Liver (tissue), 9 donors: ENCODE measurements around the gene PLA2G6. TPM values are rescaled to one million over a fixed set of nuclear protein-coding genes. Genes with fewer than 3 reads are reported as not detected.

ENCODE experiments used
- DNase-seq: peaks from one replicate; pipeline ENCODE4 v3.0.0-alpha.2; 2017; ENCODE audit warnings: low spot score
- H3K27ac ChIP-seq, 2 donors: one replicate each; pipeline ENCODE4 v1.7.0; 2013; ENCODE audit warnings: inconsistent platforms in 2 of 2, low read length in 2 of 2, control low read depth in 1 of 2, low read depth in 1 of 2, mild to moderate bottlenecking in 1 of 2
- H3K27me3 ChIP-seq, 4 donors: one replicate each; pipeline versions ENCODE4 v1.6.1 to v1.7.0; 2013; ENCODE audit warnings: low read length in 3 of 4, inconsistent platforms in 1 of 4, mild to moderate bottlenecking in 1 of 4, moderate library complexity in 1 of 4; ENCODE audit not compliant: control insufficient read depth in 4 of 4, insufficient read depth in 4 of 4
- H3K36me3 ChIP-seq, 4 donors: one replicate each; pipeline versions ENCODE4 v1.6.1 to v1.7.0; 2013; ENCODE audit warnings: low read length in 3 of 4, mild to moderate bottlenecking in 3 of 4, low read depth in 1 of 4, moderate library complexity in 1 of 4; ENCODE audit not compliant: control insufficient read depth in 4 of 4, insufficient read depth in 3 of 4
- H3K4me1 ChIP-seq, 4 donors: one replicate each; pipeline versions ENCODE4 v1.6.1 to v1.7.0; 2013; ENCODE audit warnings: low read length in 3 of 4, mild to moderate bottlenecking in 3 of 4, moderate library complexity in 1 of 4; ENCODE audit not compliant: control insufficient read depth in 4 of 4, insufficient read depth in 4 of 4
- H3K4me3 ChIP-seq, 3 donors: one replicate each; pipeline versions ENCODE4 v1.6.1 to v1.7.0; 2013; ENCODE audit warnings: low read length in 3 of 3, control low read depth in 1 of 3, low read depth in 1 of 3, mild to moderate bottlenecking in 1 of 3
- H3K9ac ChIP-seq, 2 donors: one replicate each; pipeline ENCODE4 v1.7.0; 2013; ENCODE audit warnings: low read length in 2 of 2, mild to moderate bottlenecking in 2 of 2, moderate library complexity in 2 of 2, control low read depth in 1 of 2, low read depth in 1 of 2
- H3K9me3 ChIP-seq, 4 donors: one replicate each; pipeline versions ENCODE4 v1.6.1 to v1.7.0; 2013; ENCODE audit warnings: low read length in 3 of 4; ENCODE audit not compliant: control insufficient read depth in 4 of 4
- EGR1 ChIP-seq, 2 donors: IDR thresholded peaks; 2 replicates each; pipeline ENCODE4 v1.6.1; 2016 to 2018; ENCODE audit warnings: antibody characterized with exemption in 2 of 2, low read depth in 2 of 2
- FOXA1 ChIP-seq: IDR thresholded peaks from 2 replicates; pipeline ENCODE4 v1.6.1; 2016; ENCODE audit warnings: antibody characterized with exemption
- FOXA2 ChIP-seq: IDR thresholded peaks from 2 replicates; pipeline ENCODE4 v1.6.1; 2016; ENCODE audit warnings: antibody characterized with exemption
- HNF4A ChIP-seq, 2 donors: conservative IDR thresholded peaks; 2 replicates each; pipeline ENCODE4 v1.6.1; 2016; ENCODE audit warnings: antibody characterized with exemption in 2 of 2, mild to moderate bottlenecking in 2 of 2
- HNF4G ChIP-seq: IDR thresholded peaks from 2 replicates; pipeline ENCODE4 v1.6.1; 2016; ENCODE audit warnings: antibody characterized with exemption
- JUND ChIP-seq, 2 donors: IDR thresholded peaks; 2 replicates each; pipeline ENCODE4 v1.6.1; 2016; ENCODE audit warnings: antibody characterized with exemption in 2 of 2
- RAD21 ChIP-seq, 2 donors: IDR thresholded peaks; 2 replicates each; pipeline ENCODE4 v1.6.1; 2016; ENCODE audit warnings: antibody characterized with exemption in 2 of 2, mild to moderate bottlenecking in 2 of 2
- REST ChIP-seq: IDR thresholded peaks from 2 replicates; pipeline ENCODE4 v1.6.1; 2016; ENCODE audit warnings: antibody characterized with exemption, mild to moderate bottlenecking
- RXRA ChIP-seq, 2 donors: IDR thresholded peaks; 2 replicates each; pipeline ENCODE4 v1.6.1; 2017 to 2018; ENCODE audit warnings: antibody characterized with exemption in 2 of 2, mild to moderate bottlenecking in 1 of 2
- SP1 ChIP-seq: IDR thresholded peaks from 2 replicates; pipeline ENCODE4 v1.6.1; 2018; ENCODE audit warnings: antibody characterized with exemption, mild to moderate bottlenecking
- YY1 ChIP-seq: IDR thresholded peaks from 2 replicates; pipeline ENCODE4 v1.6.1; 2016; ENCODE audit warnings: antibody characterized with exemption, mild to moderate bottlenecking
- ZBTB33 ChIP-seq: IDR thresholded peaks from 2 replicates; pipeline ENCODE4 v1.6.1; 2016; ENCODE audit warnings: antibody characterized with exemption
- WGBS: extraction: QIAGEN DNeasy Blood & Tissue Kit; methylation state at CpG from one replicate; pipeline ENCODE4 v1.1.7; 2013; 5-methylcytosine and 5-hydroxymethylcytosine counted together
- polyA plus RNA-seq, 2 donors: library from polyadenylated mRNA; stranded (reverse) in 1 of 2; unstranded in 1 of 2; fragments of 200-250 nt in 1 of 2; fragments of >200 nt in 1 of 2; fragmentation: Nextera tagmentation in 1 of 2; extraction: Ambion mirVana in 1 of 2; gene quantifications; one replicate each; pipeline versions ENCODE4 v1.2.1 to v1.2.3, GENCODE V29; 2013 to 2015
- total RNA-seq, 2 donors: library from RNA; depleted of rRNA; stranded (reverse); fragments of >200 nt; gene quantifications; one replicate each; pipeline ENCODE4 v1.2.3, GENCODE V29; 2014
- TF ChIP-seq, protein P1 (sequence below): IDR thresholded peaks from 2 replicates; pipeline ENCODE4 v1.6.1; 2016; ENCODE audit warnings: antibody characterized with exemption
- donor health status: healthy.
- donor health status: healthy.
- donor health status: healthy.
- donor health status: healthy.
- donor health status: healthy.

PLA2G6 gene
- total and polyA plus RNA-seq, 4 donors = 5.7 to 9.0 (median 7.2) TPM

GRCh38 chr22:38192475-38192863 is 10.8 kb upstream of the PLA2G6 start:
- 64% methylated on average over 3 of the region's 3 CpGs for WGBS
- H3K27ac ChIP-seq = no peak overlapping the region

DNA sequence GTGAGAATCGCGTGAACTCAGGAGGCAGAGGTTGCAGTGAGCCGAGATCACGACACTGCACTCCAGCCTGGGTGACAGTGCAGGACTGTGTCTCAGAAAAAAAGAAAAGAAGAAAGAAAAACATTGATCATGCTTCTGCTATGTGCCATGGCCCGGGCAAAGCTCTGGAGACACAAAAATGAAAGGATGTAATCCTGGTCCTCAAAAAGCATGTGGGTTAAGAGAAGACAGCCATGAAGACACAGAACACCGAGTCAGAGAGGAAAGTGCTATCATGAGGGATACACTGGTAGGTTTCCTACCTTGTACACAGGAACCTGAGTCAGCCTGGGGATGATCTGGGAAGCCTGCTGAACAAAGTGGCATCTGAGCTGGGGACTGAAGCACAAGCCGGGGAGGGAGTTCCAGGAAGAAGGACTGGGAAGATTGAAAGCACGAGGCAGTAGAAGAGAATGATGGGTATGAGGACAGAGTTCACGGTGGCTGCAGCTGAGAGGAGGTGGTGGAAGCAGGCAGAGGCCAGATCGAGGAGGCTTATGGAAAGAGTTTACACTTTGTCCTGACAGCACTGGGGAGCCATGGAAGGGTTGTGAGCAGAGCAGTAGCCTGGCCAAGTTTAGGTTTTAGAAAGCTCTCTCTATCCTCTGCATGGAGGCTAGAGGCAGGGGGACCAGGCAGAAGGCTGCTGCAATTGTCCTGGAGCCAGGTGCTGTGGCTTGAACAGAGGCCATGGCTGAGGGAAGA is 10.3 kb upstream of the PLA2G6 start:
- Histone ChIP-seq H3K9me3 (no peaks in the 10 kb centered on the region), H3K27me3 (no peaks in the 10 kb centered on the region), H3K36me3 (no peaks in the 10 kb centered on the region), H3K4me1 (peaks cover 23 to 45% (median 36%) of the 10 kb centered on the region in 4 donors), H3K9ac (no peak overlapping the region), H3K4me3 (no peak overlapping the region), H3K27ac (no peak overlapping the region)
- WGBS = 70% methylated on average over 10 of the region's 10 CpGs
- TF ChIP-seq, protein P1, sequence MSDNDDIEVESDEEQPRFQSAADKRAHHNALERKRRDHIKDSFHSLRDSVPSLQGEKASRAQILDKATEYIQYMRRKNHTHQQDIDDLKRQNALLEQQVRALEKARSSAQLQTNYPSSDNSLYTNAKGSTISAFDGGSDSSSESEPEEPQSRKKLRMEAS = peak; percentile 68
- TF ChIP-seq FOXA1 (no peak), HNF4A (conservative IDR thresholded peaks at IDR 0.05) (peak in 1 of 2 donors; percentile 47), SP1 (peak; percentile 3), YY1 (no peak), RXRA (IDR thresholded peaks at IDR 0.05) (peak in 1 of 2 donors; percentile 33), JUND (IDR thresholded peaks at IDR 0.05) (no peak)
- DNase-seq = no peak

More at GRCh38 chr22:38192475-38192863, 10.8 kb upstream of the PLA2G6 start:
- no peak for DNase-seq
- no peaks in the 10 kb centered on the region for H3K27me3 ChIP-seq
- no peaks in the 10 kb centered on the region for H3K9me3 ChIP-seq
- H3K36me3 ChIP-seq = no peaks in the 10 kb centered on the region
- H3K4me3 ChIP-seq = no peak overlapping the region
- H3K4me1 ChIP-seq = peaks cover 23 to 39% (median 32%) of the 10 kb centered on the region in 4 donors
- no peak overlapping the region for H3K9ac ChIP-seq
- TF ChIP-seq RXRA (IDR thresholded peaks at IDR 0.05) = peak in 1 of 2 donors; percentile 3
- no peak for TF ChIP-seq FOXA2
- peak in 1 of 2 donors; percentile 56 for TF ChIP-seq JUND (IDR thresholded peaks at IDR 0.05)

GRCh38 chr22:38191055-38191454 is 9.4 kb upstream of the PLA2G6 start:
- H3K36me3 ChIP-seq = no peaks in the 10 kb centered on the region
- H3K4me3 ChIP-seq = no peak overlapping the region
- H3K9me3 ChIP-seq = no peaks in the 10 kb centered on the region
- DNase-seq = no peak
- TF ChIP-seq JUND (IDR thresholded peaks at IDR 0.05) (no peak), SP1 (no peak)
- 81% methylated on average over 14 of the region's 14 CpGs for WGBS
- H3K27me3 ChIP-seq = no peaks in the 10 kb centered on the region
- H3K9ac ChIP-seq = no peak overlapping the region
- H3K4me1 ChIP-seq = peaks cover 23 to 49% (median 37%) of the 10 kb centered on the region in 4 donors
- no peak overlapping the region for H3K27ac ChIP-seq

DNA sequence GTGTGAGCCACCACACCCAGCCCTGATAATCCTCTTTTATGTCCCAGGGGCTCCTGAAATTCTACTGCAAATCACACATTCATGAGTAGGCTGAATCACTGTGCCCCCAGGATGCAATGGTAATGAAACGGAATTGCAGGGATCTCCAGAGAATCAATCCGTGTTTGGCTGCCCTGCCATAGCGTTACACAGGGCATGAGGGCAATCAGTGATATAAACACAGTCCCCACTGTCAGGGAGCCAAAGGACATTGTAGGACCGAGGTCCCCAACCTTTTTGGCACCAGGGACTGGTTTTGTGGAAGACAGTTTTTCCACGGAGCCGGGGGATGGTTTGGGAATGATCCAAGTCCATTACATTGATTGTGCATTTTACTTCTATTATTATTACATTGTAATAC is 9.0 kb upstream of the PLA2G6 start:
- Histone ChIP-seq H3K27me3 (no peaks in the 10 kb centered on the region), H3K27ac (peak overlapping the region in 1 of 2 donors; percentile 22), H3K9ac (no peak overlapping the region), H3K4me3 (no peak overlapping the region), H3K36me3 (no peaks in the 10 kb centered on the region), H3K9me3 (no peaks in the 10 kb centered on the region), H3K4me1 (peaks cover 23 to 49% (median 37%) of the 10 kb centered on the region in 4 donors)
- DNase-seq = no peak
- WGBS = 28% methylated on average over 6 of the region's 6 CpGs
- peak; percentile 52 for TF ChIP-seq ZBTB33
- peak; percentile 40 to 60 for TF ChIP-seq RAD21 (IDR thresholded peaks at IDR 0.05)
- peak; percentile 75 for TF ChIP-seq YY1
- TF ChIP-seq FOXA1 = no peak
- TF ChIP-seq FOXA2 = peak; percentile 23
- peak; percentile 30 for TF ChIP-seq REST
- TF ChIP-seq JUND (IDR thresholded peaks at IDR 0.05) = peak in 1 of 2 donors; percentile 66
- TF ChIP-seq RXRA (IDR thresholded peaks at IDR 0.05) = peak; percentile 81 to 91
- TF ChIP-seq HNF4G = peak; percentile 46
- peak in 1 of 2 donors; percentile 63 for TF ChIP-seq EGR1 (IDR thresholded peaks at IDR 0.05; ENCODE audit: low read depth in 2 of 2)
- TF ChIP-seq, protein P1 = peak; percentile 67
